ENCODE data around the gene RNF222. TPM values are rescaled to one million over a fixed set of nuclear protein-coding genes. Genes with fewer than 3 reads are reported as not detected.

The RNF222 gene
- polyA plus RNA-seq, 1 experiment = not detected

DNA sequence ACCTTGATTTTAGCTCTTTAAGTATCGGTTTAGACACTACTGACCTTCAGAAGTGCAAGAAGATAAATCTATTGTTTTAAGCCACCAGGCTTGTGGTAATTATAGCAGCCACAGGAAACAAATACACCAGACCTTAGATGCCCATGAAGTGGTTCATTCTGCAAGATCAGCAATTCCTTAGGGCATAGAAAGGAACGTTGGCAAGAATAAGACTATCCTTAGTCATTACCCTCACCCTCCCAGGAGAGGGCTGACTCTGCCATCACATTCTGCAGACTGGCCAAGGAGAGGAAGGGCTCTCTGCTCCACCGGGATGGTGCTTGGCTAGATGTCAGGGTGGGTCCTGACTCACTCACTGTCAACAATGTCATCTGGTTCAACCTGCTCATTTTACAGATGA, 23.9 kb upstream of the RNF222 start:
- Histone ChIP-seq H3K27me3 (ENCODE audit: control insufficient read depth, insufficient read depth, low read length) (peaks cover 26% of the 10 kb centered on the region), H3K27ac (ENCODE audit: low read depth, low read length) (no peak overlapping the region), H3K9me3 (ENCODE audit: control insufficient read depth, insufficient read depth, low read length) (no peaks in the 10 kb centered on the region; the same call in 1 of the 2 replicates), H3K4me3 (ENCODE audit: low read depth, low read length) (no peak overlapping the region)
- CTCF ChIA-PET = interaction anchor here (0.8 to 2.2 kb wide), 3 partner anchors 10 to 364 kb away, joined by 3 to 6 read pairs (median 4); no protein-coding TSS in a partner anchor
- DNase-seq (ENCODE audit: low read depth, low spot score) = no peak
- TF ChIP-seq, protein P1, sequence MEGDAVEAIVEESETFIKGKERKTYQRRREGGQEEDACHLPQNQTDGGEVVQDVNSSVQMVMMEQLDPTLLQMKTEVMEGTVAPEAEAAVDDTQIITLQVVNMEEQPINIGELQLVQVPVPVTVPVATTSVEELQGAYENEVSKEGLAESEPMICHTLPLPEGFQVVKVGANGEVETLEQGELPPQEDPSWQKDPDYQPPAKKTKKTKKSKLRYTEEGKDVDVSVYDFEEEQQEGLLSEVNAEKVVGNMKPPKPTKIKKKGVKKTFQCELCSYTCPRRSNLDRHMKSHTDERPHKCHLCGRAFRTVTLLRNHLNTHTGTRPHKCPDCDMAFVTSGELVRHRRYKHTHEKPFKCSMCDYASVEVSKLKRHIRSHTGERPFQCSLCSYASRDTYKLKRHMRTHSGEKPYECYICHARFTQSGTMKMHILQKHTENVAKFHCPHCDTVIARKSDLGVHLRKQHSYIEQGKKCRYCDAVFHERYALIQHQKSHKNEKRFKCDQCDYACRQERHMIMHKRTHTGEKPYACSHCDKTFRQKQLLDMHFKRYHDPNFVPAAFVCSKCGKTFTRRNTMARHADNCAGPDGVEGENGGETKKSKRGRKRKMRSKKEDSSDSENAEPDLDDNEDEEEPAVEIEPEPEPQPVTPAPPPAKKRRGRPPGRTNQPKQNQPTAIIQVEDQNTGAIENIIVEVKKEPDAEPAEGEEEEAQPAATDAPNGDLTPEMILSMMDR (IDR thresholded peaks at IDR 0.05; ENCODE audit: low read depth, low read length) = no peak
- POLR2A ChIA-PET = no interaction called here

DNA sequence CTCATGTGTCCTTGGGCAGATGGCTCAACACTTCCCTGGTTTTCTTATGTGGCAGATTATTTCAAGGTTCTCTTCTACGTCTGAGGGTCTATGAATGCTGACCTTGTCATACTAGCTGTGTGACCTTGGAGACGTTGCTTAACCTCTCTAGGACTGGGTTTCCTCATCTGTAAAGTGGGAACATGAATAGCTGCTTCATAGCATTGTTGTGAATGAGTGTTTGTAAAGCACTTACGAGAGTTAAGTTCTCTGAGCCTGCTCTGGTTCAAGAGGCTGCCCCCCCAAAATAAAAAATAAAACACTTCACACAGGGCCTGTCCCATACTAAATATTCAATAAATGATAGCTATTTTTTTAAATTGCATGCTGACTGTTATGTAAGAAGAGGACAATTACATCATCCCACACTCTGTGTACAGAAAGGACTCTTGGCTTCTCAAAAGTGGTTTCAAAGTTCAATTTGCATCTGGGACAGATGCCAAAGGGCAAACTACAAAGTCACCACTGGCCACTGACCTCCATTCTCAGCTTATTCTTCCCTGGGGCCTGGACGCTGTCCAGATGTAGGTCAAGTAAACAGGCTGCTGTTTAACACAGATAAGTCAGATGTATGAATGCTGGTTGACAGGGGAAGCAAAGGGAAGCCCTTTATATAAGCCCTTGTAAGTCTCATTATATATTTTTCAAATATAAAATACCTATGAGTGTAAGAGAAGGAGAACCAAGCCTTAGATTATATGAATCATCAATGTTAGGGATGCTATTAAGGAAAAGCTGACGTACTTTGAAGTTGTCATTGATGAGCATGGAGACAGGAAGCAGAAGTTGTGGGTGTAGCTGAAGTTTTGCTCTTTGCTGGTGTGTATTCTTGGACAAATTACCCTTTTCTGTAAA, 22.7 kb upstream of the RNF222 start:
- no peak overlapping the region for H3K4me3 ChIP-seq (ENCODE audit: low read depth, low read length)
- no peak for DNase-seq (ENCODE audit: low read depth, low spot score)
- H3K27me3 ChIP-seq (ENCODE audit: control insufficient read depth, insufficient read depth, low read length) = peaks cover 26% of the 10 kb centered on the region
- TF ChIP-seq, protein P1 (IDR thresholded peaks at IDR 0.05; ENCODE audit: low read depth, low read length) = no peak
- H3K9me3 ChIP-seq (ENCODE audit: control insufficient read depth, insufficient read depth, low read length) = no peaks in the 10 kb centered on the region; the same call in none of the 2 replicates
- H3K27ac ChIP-seq (ENCODE audit: low read depth, low read length) = no peak overlapping the region
- ChIA-PET CTCF (interaction anchor here (1.1 to 2.2 kb wide), 5 partner anchors 10 to 367 kb away, joined by 3 to 16 read pairs (median 5); no protein-coding TSS in a partner anchor), POLR2A (interaction anchor here (0.8 to 1.3 kb wide), 3 partner anchors 15 to 37 kb away, joined by 3 to 9 read pairs (median 3); partner anchors contain the start of gene NDEL1)

DNA sequence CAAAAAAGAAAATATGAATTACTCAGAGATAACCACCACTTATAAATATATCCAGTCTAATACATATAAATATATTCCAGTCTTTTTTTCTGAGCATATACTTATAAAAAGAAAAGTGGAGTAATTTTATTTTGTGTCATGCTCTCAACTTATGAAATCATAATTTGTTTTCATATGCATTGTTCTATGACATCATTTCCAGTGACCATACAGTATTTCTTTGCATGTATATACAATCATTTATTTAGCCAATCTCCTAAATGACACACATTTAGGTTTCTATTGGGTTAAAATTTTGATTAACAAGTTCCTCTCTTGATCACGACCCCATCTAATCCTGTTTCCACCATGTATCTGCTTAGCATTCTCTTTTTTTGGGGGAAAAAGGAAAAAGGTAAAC, 21.7 kb upstream of the RNF222 start:
- ChIA-PET CTCF (interaction anchor here (1.1 to 2.2 kb wide), 3 partner anchors 9 to 368 kb away, joined by 3 to 16 read pairs (median 6); no protein-coding TSS in a partner anchor), POLR2A (no interaction called here)
- Histone ChIP-seq H3K9me3 (ENCODE audit: control insufficient read depth, insufficient read depth, low read length) (no peaks in the 10 kb centered on the region; the same call in none of the 2 replicates), H3K27ac (ENCODE audit: low read depth, low read length) (no peak overlapping the region), H3K4me3 (ENCODE audit: low read depth, low read length) (no peak overlapping the region), H3K27me3 (ENCODE audit: control insufficient read depth, insufficient read depth, low read length) (peaks cover 26% of the 10 kb centered on the region)
- DNase-seq (ENCODE audit: low read depth, low spot score) = no peak
- TF ChIP-seq, protein P1 (IDR thresholded peaks at IDR 0.05; ENCODE audit: low read depth, low read length) = no peak

DNA sequence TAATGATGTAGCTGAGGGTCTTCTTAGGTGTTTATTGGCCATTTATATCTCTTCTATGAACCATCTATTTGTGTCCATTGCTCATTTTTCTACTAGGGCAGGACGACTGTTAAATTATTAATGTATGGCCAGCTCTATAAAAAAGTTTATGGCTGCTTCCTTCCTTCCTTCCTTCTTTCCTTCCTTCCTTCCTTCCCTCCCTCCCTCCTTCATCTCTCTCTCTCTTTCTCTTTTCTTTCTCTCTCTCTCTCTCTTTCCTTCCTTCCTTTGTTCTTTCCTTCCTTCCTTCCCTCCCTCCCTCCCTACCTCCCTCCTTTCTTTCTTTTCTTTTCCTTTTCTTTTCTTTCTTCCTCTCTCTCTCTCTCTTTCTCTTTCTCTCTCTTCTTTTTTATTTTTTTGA, 20.8 kb upstream of the RNF222 start:
- Histone ChIP-seq H3K4me3 (ENCODE audit: low read depth, low read length) (no peak overlapping the region), H3K27ac (ENCODE audit: low read depth, low read length) (no peak overlapping the region), H3K9me3 (ENCODE audit: control insufficient read depth, insufficient read depth, low read length) (no peaks in the 10 kb centered on the region; the same call in none of the 2 replicates), H3K27me3 (ENCODE audit: control insufficient read depth, insufficient read depth, low read length) (peaks cover 24% of the 10 kb centered on the region)
- DNase-seq (ENCODE audit: low read depth, low spot score) = no peak
- ChIA-PET CTCF (interaction anchor here (0.8 to 2.1 kb wide), 2 partner anchors 8 to 9 kb away, joined by 5 to 16 read pairs; no protein-coding TSS in a partner anchor), POLR2A (no interaction called here)
- TF ChIP-seq, protein P1 (IDR thresholded peaks at IDR 0.05; ENCODE audit: low read depth, low read length) = no peak

DNA sequence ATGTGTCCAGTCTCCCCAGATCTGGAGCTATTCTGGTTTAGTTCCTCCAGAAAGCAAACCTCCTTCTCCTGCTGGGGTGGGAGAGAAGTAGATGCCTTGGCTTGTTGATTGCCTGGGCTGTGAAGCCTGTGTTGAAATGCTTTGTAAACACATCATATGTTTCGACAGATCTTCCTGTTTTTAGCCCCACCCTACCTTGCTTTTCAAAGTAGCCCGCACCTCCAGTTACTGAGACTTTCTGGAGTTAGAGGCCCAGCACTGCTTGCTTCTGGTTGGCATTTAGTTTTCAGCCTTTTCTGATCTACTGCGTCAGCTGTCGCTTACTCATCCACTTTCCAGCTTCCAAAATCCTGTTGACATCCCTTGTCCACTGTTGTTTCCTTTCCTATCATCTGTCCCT, 20.2 kb upstream of the RNF222 start:
- Histone ChIP-seq H3K9me3 (ENCODE audit: control insufficient read depth, insufficient read depth, low read length) (no peaks in the 10 kb centered on the region; the same call in none of the 2 replicates), H3K27me3 (ENCODE audit: control insufficient read depth, insufficient read depth, low read length) (peaks cover 22% of the 10 kb centered on the region), H3K27ac (ENCODE audit: low read depth, low read length) (no peak overlapping the region), H3K4me3 (ENCODE audit: low read depth, low read length) (no peak overlapping the region)
- DNase-seq (ENCODE audit: low read depth, low spot score) = no peak
- TF ChIP-seq, protein P1 (IDR thresholded peaks at IDR 0.05; ENCODE audit: low read depth, low read length) = no peak
- ChIA-PET CTCF (interaction anchor here (0.8 kb wide), 1 partner anchor 8 kb away, joined by 5 read pairs; no protein-coding TSS in a partner anchor), POLR2A (no interaction called here)

Measured in AG04450 (cell line).